Middle frontal gyrus (tissue), 1 donor: ENCODE measurements around the gene SCN8A.

Source experiments
- DNase-seq: peaks from one replicate; pipeline ENCODE4 v3.0.0-alpha.2; 2015; ENCODE audit warnings: low spot score; ENCODE audit errors: extremely low spot score

Gene SCN8A

DNA sequence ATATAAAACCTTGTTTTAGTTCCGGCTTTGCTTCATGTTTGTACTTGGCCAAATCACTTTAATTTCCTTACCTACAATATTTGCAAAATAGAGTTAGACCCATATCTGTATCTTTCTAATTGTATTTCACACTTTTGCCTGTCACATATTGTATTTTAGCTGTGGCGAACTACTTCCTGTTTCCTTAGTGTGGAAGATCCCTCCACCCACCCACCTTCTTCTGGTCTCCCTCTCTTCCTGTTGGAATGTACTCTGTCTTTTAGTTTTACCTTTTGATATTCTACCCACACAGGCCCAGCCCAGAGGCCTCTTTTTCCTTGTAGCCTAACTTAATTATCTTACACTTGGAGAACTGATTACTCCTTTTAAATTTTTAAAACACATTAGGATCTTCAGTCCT, 78.2 kb downstream of the SCN8A start:
- no peak for DNase-seq

DNA sequence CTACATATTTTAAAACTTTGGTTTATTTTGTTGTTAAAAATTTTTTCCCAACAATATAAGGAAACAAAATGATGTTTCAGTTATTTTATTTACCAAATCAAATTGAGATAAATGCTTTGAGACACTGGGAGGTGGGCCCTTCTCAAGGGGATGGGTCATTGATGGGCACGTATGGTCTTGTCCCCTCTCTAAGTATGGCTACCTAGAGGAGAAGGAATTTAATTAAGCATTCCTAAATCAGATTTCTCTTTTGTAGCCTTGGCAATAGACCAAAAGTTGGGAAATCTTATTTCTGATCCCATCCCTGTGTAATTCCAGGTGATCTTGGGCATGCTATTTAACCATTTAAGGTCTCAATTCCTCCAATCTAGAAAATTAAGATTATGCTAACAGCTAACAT, 79.0 kb downstream of the SCN8A start:
- no peak for DNase-seq

DNA sequence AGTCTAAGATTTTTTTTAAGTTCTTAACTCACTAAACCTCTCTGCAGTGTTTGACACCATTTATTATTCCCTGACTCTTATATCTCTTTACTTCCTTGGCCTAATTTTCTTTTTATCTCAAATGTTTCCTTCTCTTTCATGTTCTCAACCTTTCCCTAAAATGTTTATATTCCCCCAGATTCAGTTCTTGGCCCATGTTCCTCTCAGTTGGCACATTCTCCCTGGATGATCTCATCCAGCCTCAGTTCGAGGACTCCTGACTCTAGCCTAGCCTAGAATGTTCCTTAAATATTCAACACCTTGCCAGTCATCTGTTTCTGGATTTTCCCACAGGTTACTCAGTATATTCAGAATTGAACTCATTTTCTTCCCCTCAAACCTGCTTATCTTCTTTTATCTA, 81.3 kb downstream of the SCN8A start:
- DNase-seq = no peak

DNA sequence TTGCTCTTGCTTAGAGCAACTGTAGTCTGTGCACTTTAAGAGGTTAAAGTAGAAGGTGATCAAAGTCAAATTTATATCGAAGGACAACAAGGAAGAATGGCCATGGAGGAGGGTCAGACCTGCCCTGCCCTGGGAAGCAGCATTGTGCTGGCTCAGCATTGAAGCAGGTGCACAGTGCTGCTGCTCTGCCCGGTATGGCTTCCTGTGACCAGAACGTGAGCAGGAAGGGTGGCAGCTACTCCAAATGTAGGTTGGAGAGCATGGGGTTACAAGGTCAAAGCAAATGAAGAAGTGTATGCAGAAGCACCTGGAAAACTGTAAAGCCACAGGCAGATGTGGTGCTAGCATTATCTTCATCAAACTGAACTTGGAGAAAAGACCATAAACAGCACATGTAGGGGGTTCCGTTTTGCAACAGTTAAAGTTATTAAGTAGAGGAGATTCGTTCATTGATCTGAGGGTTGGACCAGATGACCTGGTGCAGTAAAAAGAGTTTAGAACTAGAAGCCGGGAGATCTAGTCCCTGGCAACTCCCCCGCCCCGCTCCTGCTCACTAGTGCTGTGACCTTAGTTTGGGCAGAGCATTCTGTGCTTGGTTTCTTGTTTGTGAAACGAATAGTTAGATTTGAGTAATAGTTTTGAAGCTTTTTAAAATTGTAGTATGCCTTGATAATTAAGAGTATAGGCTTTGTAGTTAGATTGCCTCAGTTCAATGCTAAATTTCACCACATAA, 84.2 kb downstream of the SCN8A start:
- no peak for DNase-seq

DNA sequence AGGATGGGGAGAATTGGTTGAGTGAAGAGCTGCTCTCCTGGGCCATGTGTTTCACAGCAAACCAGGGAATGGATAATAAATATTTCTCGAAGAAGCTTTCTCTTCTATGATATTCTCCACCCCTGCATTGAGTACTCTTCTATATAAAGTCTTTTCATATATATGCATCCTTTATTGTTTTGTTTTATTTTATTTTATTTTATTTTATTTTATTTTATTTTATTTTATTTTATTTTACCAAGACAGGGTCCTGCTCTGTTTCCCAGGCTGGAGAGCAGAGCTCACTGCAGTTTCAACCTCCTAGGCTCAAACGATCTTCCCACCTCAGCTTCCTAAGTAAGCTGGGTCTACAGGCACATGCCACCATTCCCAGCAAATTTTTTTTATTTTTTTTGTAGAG, 85.8 kb downstream of the SCN8A start:
- DNase-seq = no peak

DNA sequence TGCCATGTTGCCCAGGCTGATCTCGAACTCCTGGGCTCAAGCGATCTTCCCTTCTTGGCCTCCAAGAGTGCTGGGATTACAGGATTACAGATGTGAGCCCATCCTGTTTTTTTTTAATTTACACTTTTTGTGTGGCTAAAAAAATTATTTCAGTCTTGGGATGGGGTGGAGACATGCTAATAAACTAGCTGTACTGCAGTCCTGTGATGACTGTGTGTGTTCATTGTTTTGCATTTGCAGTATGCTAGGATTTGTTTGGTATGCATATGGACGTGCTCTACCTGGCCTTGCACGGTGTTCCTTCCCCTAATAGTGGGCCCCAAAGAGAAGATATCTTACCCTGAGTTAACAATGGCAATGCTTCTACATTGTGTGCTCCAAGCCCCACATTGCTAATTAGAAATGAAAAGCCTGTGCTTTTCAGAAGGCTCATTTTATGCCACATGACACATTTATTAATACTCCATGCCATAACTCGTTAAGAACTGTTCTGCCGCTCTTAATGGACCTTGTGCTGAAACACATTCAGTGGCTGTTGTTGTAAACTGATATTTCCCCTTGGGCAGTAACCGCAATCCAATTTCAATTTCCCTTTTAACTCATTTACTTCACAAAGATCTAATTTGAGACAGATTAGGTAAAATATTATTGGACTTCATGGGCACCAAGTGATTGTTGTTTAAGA, 86.4 kb downstream of the SCN8A start:
- no peak for DNase-seq

DNA sequence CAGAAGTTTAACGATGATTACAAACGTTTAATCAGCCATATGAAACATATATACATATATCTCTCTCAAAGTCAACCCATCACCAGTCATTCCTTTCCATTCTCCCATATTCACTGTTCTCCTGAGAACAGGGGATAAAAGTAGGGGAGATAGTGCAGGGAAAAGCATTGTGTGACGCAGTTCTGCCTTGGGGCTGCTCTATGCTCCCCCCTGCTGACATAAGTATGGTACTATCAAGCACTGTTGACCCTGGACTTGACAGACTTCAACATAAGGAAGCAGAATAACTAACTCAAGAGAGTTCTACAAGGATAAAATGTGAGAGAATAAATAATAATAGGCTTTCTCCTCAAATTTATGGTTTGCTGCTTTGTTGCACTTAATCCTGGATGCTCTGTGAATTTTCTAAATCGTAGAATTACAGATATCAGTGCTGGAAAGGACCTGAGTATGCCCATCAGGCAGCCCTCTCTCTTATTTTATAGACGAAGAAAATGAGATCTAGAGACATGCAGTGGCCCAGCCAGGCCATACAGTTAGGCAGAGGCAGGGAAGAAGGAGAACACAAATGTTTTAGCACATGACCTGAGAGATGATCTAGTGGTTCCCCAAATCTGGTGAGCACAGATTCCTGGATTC, 87.2 kb downstream of the SCN8A start:
- DNase-seq = no peak

DNA sequence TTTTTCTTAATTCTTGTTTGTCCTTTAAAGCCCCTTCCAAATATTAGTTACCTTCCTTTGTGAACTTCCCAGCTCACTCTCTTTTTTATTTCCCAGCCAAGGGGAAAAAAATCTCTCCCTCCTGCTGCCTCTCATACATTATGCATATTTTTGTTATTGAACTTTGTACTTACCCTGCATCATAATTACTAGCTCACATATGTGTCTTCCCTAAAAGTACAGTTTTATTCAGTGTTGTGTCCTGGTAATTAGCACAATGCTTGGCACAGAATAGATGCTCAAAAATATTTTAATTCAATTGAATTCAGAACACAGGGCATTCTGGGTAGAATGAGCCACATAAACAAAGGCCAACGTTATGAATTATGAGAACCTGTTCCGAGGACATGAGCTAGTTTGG, 91.9 kb downstream of the SCN8A start:
- DNase-seq = no peak

DNA sequence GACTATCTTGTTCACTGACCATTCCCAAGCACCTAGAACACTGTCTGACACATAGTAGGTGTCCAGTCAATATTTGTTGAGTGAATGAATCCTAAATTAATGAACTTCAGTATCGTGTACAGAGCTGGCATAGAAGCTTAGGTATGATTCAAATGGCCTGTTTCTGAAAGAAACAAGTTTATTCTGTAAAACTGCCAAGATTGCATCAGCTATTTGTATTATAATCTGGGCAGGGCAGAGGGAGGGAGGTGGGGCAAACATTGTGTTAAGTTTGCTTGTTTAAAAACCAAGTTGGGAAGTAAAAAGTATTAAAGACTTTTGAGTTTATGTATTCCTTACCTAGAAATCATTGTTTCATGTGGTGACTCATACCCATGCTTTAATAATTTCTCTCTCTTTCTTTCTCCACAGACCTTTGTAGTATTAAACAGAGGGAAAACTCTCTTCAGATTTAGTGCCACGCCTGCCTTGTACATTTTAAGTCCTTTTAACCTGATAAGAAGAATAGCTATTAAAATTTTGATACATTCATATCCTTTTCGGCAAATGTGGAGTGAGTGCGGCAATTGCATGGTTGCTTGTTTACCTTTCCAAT, 92.8 kb downstream of the SCN8A start:
- DNase-seq = no peak

DNA sequence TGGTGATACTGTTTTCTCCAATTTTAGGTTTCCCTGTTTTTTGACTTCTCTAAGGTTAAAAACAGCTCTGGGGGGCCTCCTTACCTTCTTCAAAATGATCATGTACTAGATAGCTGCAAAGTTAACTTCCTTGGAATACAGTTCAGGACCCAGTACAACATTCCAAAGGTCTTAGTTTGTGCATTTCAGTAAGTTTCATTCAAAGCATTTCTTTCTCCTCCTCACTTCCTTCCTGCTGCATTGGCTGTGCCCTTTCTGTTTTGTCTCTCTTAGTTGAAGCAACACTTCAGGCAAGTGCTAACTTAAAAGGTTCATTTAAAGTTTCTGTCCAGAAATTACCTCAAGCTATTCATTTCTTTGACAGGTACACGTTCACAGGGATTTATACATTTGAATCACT, 95.7 kb downstream of the SCN8A start:
- no peak for DNase-seq

DNA sequence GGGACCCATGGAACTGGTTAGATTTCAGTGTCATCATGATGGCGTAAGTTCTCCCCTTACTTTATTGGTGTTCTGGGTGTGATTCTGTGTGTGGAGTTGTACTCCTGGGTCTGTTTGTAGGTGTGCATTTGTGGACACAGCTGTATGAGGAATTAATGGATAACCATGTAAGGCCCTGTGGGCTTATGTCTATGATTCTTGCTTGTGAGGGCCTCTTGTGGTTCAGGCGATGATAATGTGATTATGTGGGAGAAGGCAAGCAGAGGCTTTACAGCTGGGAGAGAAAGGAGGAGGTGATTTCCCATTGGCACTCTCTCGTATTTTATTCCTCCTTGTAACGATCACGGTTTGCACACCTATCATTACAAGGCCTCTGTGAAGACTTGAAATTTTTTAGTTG, 96.1 kb downstream of the SCN8A start:
- no peak for DNase-seq

DNA sequence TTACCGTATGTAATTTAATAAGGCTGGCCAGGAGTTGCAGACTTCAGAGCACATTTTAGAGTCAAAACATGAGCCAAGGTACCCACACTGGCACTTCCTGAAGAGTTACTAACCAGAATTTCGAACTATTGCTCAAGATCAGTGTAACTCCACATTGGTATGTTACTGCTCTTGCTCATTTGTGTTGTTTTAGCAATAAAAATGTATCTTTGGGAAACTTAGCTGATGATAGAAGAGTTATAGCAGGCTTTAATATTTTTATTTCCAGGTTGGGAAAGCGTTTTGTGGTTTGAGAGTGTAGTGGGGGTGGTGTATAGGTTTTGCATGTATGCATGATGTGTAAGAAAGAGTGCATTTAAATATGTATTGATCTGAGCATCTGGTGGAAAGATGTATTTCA, 96.6 kb downstream of the SCN8A start:
- DNase-seq = no peak

DNA sequence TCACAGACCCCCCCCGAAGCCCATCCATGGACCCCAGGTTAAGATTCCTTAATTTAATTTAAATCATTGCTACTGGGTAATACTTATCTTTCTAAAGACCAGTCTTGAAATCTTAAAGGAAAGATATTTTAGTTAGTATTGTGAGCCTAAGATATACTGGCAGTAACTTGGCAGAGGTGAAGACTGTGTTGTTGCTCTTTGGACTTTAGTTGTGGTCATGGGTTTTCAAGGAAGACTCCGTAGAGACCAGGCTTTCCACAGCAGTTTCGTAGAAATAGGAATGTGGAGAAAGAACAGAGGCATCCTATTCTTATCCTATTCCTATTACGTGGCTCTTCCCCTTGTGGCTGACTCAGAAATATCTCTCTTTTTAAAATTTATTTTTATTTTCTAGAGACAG, 99.0 kb downstream of the SCN8A start:
- DNase-seq = no peak

DNA sequence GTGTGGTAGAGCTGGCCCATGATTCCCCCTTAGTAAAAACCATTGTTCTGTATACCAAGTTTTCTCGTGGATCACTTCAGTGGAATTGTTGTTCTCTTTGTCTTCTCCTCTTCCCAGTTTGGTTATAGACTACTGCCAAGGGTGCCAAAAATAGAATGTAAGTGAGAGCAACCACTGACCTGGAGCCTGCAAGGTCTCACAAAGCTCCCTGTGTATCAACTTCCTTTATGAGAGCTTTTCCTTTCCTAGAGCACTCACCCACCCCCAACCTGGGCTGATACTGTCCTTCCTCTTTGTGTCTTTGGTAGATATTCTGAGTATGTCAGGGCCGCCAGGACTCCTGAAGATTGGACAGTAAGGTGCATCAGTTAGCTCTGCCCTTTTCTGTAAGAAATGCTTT, 101.0 kb downstream of the SCN8A start:
- no peak for DNase-seq

DNA sequence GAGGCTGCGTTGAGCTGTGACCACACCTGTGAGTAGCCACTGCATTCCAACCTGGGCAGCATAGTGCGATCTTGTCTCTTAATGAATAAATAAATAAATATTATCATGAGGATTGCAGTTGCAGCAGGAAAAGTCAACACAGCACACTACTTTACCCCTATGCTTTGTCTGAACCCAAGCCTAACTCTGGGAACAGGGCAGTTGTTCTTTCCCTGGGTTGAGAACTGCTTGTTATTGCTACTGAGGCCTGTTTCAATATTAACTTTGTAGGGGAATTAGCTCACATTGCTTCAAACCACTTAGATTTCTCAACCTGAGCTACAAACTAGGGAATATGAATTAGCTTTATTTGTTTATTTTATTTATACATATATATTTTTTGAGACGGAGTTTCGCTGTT, 102.5 kb downstream of the SCN8A start:
- no peak for DNase-seq

DNA sequence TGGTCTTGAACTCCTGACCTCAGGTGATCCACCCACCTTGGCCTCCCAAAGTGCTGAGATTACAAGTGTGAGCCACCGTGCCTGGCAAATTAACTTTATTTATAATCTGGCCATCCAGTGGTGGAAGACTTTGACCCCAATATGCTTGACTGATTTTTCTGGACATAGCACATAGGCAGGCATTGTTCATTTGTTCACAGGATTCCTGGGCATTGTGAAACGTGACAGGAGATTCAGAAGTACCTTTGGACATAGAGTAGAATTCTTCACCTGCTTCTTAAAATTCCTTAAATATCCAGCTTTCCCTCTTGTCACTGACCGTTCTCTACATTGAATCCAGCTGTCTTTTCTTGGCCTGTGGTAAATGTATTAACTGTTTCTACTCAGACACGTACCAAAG, 103.1 kb downstream of the SCN8A start:
- DNase-seq = no peak

DNA sequence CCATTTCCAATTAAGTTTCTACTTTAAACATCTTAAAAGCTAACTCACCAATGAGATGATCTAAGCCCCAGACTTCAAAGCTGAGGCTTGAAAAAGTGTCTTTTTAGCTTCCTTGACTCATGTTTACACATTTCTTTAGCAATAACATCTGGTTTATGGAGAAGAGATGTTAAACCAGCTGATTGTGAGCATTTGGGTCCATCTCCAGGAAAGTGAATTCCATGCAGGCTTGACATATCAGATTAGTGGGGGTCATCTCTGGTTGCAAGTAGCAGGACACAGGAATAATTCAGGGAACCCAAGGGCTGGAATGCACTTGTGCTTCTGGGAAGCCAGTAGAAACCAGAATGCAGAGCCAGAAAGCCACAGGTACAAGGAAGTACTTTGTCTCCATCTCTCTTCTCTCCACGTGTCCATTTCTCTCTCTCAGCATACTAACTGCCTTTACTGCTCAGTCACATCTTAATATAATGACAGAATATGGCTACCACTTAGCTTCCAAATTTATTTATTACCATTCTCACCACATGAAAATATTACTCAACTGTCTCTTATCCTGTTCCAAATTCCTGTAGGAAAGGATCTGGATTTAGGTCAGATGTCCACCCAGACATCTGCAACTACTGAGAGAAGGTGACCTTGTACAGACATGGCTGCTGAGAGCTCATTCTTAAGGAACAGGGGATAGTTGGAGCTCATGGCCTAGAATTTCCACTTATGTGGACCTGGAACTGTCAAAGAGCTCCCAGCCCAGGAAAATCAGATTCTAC, 104.4 kb downstream of the SCN8A start:
- DNase-seq = no peak

DNA sequence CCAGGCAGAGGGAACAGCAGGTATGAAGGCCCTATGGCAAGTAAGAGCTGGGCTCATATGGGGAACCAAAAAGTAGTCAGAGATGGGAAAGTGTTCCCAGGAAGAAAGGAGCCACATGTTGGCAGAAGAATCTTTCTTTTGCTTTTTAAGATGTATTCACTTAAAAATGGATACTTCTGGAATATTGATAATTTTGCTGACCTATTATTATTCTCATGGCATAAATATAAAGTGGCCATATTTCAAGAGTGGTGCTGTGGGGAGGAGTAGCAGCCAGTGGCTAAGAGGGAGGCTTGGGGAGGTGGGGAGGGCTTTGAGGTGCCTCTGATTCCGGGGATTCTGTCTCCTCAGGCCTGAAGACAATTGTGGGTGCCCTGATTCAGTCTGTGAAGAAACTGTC, 108.2 kb downstream of the SCN8A start:
- DNase-seq = no peak

DNA sequence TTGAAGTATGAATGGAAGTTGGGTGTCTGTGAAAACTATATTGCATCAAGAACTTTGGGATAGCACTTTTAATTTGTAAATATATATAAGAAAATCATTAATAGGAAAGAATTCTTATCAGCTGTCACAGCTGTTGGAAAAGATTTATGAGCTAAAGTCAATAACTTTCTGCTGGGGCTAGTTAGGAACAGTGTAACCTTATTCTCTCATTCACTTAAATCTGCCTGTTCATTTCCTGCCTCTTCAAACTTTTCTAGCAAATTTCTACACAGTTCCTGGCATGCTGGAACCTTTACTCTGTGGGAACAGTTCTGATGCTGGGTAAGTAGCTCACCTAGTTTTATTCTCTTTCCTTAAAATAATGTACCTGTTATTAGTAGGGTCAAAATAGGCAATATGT, 109.9 kb downstream of the SCN8A start:
- no peak for DNase-seq

DNA sequence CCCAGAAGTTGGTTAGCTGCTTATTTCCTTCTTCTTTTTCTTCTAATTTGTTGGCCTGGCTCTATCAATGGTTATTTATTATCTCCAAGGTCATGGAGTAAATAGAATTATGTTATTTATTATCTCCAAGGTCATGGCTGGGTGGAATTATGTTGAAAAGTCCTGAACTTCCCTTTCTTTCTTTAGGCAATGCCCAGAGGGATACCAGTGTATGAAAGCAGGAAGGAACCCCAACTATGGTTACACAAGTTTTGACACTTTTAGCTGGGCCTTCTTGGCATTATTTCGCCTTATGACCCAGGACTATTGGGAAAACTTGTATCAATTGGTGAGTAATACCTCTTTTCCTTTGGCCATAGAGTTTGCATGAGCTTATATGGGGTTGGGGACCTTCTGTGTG, 111.6 kb downstream of the SCN8A start:
- DNase-seq = no peak

DNA sequence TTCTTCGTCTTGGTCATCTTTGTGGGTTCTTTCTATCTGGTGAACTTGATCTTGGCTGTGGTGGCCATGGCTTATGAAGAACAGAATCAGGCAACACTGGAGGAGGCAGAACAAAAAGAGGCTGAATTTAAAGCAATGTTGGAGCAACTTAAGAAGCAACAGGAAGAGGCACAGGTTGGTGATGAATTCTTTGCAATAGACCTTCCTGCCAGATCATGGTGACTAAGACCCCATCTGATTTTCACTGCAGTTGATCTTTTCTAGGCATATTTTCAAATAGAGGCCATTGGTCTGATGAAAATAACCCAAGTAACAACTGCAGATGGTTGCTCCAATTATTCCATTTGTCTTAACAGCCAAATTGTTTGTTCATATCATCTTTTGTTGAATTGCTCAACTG, 114.4 kb downstream of the SCN8A start:
- DNase-seq = no peak

DNA sequence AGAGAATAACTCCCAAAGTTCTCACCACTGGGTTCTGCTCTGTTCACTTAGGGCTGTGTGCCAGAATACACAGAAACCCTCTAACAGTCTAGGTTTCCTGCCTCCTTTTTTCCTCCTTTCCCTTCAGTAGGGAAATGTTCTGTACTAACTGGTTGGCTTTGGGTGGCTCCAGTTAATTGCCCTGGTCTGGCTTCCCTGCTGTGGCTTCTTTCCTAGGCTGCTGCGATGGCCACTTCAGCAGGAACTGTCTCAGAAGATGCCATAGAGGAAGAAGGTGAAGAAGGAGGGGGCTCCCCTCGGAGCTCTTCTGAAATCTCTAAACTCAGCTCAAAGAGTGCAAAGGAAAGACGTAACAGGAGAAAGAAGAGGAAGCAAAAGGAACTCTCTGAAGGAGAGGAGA, 115.2 kb downstream of the SCN8A start:
- DNase-seq = no peak
